Nucleus accumbens (tissue), 56 donors: ENCODE results near the gene CDK6.
"Not testable (repeated sequence)": the region's sequence is repeated elsewhere in the genome, so short reads cannot be mapped to it uniquely, and the experiment has no call there.

Experiments used
- DNase-seq, 56 donors: peaks; one replicate each; lab custom pipeline; 2025; lab: John Stamatoyannopoulos, UW

The CDK6 gene

DNA sequence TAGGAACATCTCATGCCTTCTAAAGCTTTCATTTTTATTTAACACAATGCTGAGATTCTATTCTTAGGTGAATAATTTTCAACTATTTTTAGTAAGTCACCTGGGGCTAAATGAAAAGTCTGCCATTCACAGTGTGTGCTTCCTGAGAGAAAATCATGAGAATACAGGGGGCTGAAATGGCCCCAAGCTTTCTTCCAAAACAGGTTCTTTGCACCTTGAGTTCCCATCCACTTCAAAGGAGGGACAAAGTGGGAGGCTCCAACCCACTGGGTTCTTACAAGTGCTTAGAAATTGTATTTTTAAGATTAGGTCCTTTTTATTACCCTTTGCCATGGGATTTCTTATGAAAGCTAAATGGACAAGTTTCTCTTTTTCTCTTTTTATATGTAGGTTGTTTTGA, 224.6 kb downstream of the CDK6 start:
- DNase-seq: peak in 1 of 56 donors; percentile 11

DNA sequence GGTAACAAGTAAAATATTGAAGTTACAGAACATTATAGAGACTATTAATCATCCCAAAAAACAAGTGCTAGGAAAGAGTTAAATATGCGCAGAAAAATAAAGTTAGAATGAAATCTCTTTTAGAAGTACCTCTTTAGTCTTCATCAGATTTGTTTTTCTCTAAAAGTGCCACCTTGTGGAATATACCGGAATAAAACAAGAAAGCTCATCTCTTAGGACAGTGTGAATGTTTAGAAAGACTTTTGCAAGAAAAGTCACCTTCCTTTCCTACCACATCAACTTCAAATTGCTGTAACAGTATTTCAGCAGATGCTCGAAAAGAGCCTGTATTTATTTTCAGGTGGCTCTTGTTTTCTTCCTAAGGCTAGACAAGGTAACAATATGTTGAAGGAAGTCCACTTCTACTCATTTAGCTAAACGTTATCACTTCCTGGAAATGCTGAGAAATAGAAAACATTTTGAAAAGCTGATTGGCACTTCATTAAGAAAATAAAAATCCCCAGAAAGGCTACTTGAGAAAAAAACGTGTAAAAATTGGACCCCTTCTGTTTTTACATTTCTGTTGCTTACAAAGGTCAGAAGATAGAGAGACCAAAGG, 226.4 kb downstream of the CDK6 start:
- no peak for DNase-seq

DNA sequence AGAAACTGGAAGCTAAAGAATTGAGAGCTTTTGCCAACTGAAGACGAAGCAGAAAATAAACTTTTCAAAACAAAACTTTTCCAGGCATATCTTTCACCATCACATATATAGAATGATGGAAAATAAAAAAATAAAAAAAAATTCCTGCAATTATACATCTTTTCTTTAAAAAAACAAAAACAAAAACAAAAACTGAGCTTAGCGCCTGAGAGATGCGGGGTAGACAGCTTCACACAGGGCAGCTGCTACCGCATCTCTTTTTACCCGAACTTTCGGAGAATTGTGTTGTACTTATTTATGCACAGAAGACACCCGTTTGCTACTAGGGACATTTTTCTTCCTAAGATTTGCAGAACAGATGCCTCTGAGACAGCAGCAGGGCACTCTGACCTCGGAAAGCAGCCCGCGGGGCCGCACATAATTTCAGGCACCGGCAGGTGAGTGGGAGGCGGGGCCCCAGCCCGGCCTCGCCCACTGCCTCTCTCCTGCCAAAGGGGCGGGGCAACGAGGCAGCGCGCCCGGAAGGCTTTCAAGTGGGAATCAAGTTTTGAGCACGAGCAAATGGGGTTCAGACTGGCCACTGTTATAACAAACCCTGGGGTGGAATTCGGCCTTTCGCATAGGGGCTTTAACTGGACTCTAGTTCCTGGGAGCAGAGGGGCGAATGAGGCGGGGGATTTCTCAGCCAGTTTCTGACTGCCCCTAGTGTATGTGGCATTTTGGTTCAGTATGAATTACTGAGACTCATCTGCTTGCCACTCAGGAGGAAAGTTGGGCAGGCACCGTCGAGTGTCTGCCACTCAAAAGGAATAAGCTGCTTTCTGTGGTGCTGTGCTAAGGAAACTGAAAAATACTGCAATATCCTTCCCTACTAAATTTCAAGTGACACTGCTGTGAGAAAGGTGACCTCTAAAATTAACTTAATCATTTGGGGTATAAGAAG, 227.7 kb downstream of the CDK6 start:
- DNase-seq: peak in 21 of 56 donors; percentile 5 to 66 (median 13)

- DNase-seq: no peak
Measured at GRCh38 chr7:92606985-92607384, 229.4 kb downstream of the CDK6 start.

DNA sequence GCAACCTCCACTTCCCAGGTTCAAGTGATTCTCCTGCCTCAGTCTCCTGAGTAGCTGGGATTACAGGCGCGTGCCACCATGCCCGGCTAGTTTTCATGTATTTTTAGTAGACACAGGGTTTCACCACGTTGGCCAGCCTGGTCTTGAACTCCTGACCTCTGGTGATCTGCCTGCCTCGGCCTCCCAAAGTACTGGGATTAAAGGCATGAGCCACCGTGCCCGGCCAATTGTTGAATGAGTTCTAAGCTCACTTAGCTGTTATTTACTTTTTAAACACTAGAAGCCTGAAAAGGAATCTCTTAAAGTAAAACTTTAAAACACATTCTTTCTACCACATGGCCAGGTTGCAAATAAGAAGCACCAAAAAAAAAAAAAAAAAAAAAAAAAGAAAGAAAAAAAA, 231.9 kb downstream of the CDK6 start:
- not testable (repeated sequence) for DNase-seq

- DNase-seq: no peak
Measured at GRCh38 chr7:92603089-92603445, 233.3 kb downstream of the CDK6 start.

- DNase-seq: no peak
Measured at GRCh38 chr7:92602352-92603088, 233.9 kb downstream of the CDK6 start.

DNA sequence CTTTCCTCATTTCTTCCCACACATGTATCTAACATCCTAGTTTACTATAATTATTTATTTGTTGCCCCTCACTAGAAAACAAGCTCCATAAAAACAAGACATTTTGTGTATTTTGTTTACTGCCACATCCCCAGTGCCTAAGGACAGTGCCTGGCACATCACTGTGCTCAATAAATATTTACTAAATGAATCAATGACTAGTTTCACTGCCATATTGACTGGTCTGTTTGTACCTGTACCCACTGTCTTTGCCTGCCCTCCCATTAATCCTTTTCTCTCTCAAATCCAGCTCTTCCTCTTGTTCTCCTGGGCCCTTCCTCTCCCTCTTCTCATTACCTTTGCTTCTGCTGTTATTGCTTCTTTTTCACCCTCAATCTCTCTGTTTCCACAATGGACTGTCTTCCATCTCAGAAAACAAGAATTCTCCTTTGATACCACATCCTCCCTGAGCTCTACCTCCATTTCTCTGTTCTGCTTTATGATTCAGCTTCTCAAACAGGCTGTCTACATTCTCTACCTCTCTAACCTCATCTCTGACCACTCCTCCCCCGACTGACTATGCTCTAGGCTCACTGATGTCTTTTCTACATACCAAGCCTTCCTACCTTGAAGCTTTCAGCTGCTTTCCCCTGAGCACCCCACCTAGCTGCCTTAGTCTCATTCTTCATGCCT, 237.9 kb downstream of the CDK6 start:
- no peak for DNase-seq

- no peak for DNase-seq
Measured at GRCh38 chr7:92595281-92595680, 241.1 kb downstream of the CDK6 start.

- no peak for DNase-seq
Measured at GRCh38 chr7:92594746-92595145, 241.6 kb downstream of the CDK6 start.

- peak in 2 of 56 donors; percentile 31 to 34 for DNase-seq
Measured at GRCh38 chr7:92590711-92591310, 245.6 kb downstream of the CDK6 start.

- no peak for DNase-seq
Measured at GRCh38 chr7:92589056-92589455, 247.3 kb downstream of the CDK6 start.

DNA sequence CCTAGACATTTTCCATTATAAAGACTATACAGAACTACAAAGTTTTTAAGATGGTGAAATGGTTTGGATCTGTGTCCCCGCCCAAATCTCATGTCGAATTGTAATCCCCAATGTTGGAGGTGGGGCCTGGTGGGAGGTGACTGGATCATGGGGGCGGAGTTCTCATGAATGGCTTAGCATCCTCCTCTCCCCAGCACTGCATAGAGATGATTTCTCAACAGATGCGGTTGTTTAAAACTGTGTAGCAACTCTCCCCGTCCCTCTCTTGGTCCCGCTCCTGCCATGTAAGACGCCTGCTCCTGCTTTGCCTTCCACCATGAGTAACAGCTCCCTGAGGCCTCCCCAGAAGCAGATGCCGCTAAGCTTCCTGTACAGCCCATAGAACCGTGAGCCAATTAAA, 247.8 kb downstream of the CDK6 start:
- DNase-seq: no peak

DNA sequence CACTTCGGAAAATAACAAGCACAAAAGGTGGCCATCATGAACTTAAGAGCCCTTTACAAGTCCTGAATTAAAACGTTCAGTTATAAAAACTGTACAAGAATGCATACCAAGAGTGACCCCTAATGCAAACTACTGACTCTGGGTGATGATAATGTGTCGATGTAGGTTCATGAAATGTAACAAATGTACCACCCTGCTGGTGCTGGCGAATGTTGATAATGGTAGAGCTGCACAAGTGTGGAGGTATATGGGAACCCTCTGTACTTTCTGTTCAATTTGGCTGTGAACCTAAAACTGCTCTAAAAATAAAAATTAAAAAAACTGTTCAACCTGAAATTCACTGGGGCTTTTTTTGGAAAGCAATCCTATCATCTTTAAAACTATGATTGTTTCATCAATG, 249.5 kb downstream of the CDK6 start:
- no peak for DNase-seq

DNA sequence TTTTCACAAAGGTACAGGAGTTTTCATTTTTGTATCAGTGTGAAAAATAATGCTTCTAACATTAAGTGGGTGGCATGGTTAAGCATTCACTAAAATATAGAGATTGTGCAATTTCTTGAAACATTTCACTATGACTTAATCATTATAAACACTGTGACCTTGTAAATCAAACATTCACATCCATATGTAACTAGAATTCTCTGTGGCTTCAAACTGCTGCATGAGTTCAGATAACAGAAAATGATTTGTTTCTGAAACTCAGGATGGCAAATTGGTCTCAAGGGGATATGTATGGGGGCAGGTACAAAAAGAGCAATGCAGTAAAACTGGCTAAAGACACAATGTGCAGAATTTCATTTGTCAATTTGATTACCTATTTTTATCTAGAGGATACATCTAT, 250.0 kb downstream of the CDK6 start:
- DNase-seq: no peak

- no peak for DNase-seq
Measured at GRCh38 chr7:92584953-92585352, 251.4 kb downstream of the CDK6 start.

- no peak for DNase-seq
Measured at GRCh38 chr7:92582948-92583347, 253.4 kb downstream of the CDK6 start.

GRCh38 chr7:92576296-92576695, 260.1 kb downstream of the CDK6 start:
- no peak for DNase-seq

DNA sequence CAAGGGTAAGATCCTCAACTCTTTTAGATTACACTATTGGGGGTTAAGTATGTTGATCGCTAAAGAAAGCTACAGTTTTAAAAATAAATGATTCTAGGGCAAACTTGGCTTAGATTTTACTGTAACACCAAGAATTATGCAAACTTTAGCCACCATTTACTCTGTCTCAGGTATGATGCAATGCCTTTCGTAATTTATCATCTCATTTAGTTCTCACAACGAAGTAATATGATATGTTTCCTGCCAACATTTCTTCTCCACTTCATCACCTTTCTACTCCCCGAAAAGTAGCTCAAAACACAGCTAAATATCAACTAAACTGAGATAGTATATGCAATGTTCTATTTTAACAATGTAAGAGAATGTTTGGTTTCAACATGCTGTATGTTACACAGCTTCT, 267.2 kb downstream of the CDK6 start:
- no peak for DNase-seq

DNA sequence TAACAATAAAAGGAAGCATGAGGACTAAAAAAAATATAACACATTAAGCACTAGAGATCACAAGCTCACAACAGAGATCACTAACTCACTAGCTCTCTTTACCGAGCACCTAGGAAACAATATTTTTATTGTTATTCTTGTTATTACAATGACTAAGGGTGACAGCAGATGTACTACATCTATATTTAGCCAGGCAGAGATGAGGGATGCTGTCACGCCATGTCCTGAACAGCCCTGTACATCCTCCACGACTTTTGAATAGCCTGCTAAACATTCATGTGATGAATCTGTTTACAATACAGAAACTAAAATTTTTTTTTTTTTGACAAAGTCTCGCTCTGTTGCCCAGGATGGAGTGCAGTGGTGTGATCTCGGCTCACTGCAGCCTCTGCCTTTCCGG, 268.9 kb downstream of the CDK6 start:
- DNase-seq: no peak
